Keratinocyte (primary cell): ENCODE measurements around the gene ZNF546. TPM values are rescaled to one million over a fixed set of nuclear protein-coding genes. Genes with fewer than 3 reads are reported as not detected.

Source experiments
- DNase-seq: peaks from one replicate; pipeline ENCODE4 v3.0.0-alpha.2; 2011; ENCODE audit warnings: low read depth, missing footprints, low spot score
- FAIRE-seq: peaks from 2 replicates; lab custom pipeline; 2011; peaks lifted over from hg19 to GRCh38; lab: Jason Lieb, UNC
- H2AFZ ChIP-seq: 2 replicates; pipeline ENCODE4 v1.6.0; 2012; ENCODE audit warnings: low read length, control low read depth, inconsistent platforms; ENCODE audit not compliant: control insufficient read depth
- H3K27ac ChIP-seq: 2 replicates; pipeline ENCODE4 v1.5.1; 2011; ENCODE audit warnings: low read length; ENCODE audit not compliant: control insufficient read depth, insufficient read depth
- H3K27me3 ChIP-seq: 3 replicates; pipeline ENCODE4 v1.6.0; 2011; ENCODE audit warnings: low read length; ENCODE audit not compliant: control insufficient read depth, insufficient read depth; ENCODE audit errors: extremely low read depth
- H3K36me3 ChIP-seq, 2 experiments: 2 replicates in 1 of 2; 3 replicates in 1 of 2; pipeline ENCODE4 v1.5.1; 2011; ENCODE audit warnings: low read length in 2 of 2, mild to moderate bottlenecking in 1 of 2; ENCODE audit not compliant: control insufficient read depth in 2 of 2, insufficient read depth in 2 of 2; ENCODE audit errors: extremely low read depth in 1 of 2
- H3K4me1 ChIP-seq: 3 replicates; pipeline ENCODE4 v1.5.1; 2011; ENCODE audit warnings: low read length; ENCODE audit not compliant: control insufficient read depth, insufficient read depth; ENCODE audit errors: extremely low read depth
- H3K4me2 ChIP-seq: 3 replicates; pipeline ENCODE4 v1.6.0; 2011; ENCODE audit warnings: low read depth, low read length; ENCODE audit not compliant: control insufficient read depth, insufficient read depth; ENCODE audit errors: extremely low read depth
- H3K4me3 ChIP-seq, 3 experiments: fragments of 200-600 bp in 1 of 3; sonication (generic) in 1 of 3; 2 replicates in 2 of 3; 3 replicates in 1 of 3; pipeline ENCODE4 v1.5.1; 2011 to 2016; ENCODE audit warnings: low read length in 3 of 3, mild to moderate bottlenecking in 3 of 3, control low read depth in 2 of 3, inconsistent platforms in 1 of 3, low read depth in 1 of 3, mixed read lengths in 1 of 3, mixed run types in 1 of 3, moderate library complexity in 1 of 3; ENCODE audit not compliant: control insufficient read depth in 2 of 3, insufficient read depth in 2 of 3; ENCODE audit errors: extremely low read depth in 1 of 3
- H3K79me2 ChIP-seq: 2 replicates; pipeline ENCODE4 v1.6.0; 2012; ENCODE audit warnings: low read length; ENCODE audit not compliant: control insufficient read depth, insufficient read depth
- H3K9ac ChIP-seq: 3 replicates; pipeline ENCODE4 v1.6.0; 2011; ENCODE audit warnings: low read length; ENCODE audit not compliant: control insufficient read depth, insufficient read depth; ENCODE audit errors: extremely low read depth
- H3K9me1 ChIP-seq: 3 replicates; pipeline ENCODE4 v1.6.0; 2011; ENCODE audit warnings: low read length; ENCODE audit not compliant: control insufficient read depth, insufficient read depth; ENCODE audit errors: extremely low read depth
- H3K9me3 ChIP-seq: 2 replicates; pipeline ENCODE4 v1.5.1; 2012; ENCODE audit warnings: low read depth, low read length; ENCODE audit not compliant: control insufficient read depth
- H4K20me1 ChIP-seq: 3 replicates; pipeline ENCODE4 v1.6.0; 2011; ENCODE audit warnings: low read length; ENCODE audit not compliant: control insufficient read depth, insufficient read depth; ENCODE audit errors: extremely low read depth
- CTCF ChIP-seq, 3 experiments: IDR thresholded peaks in 1 of 3; conservative IDR thresholded peaks in 1 of 3; optimal IDR thresholded peaks in 1 of 3; 2 replicates in 2 of 3; 3 replicates in 1 of 3; pipeline versions ENCODE3 to v1.5.1; 2011; ENCODE audit warnings: low read length in 3 of 3, mild to moderate bottlenecking in 3 of 3, moderate library complexity in 2 of 3, control low read depth in 1 of 3, inconsistent platforms in 1 of 3; ENCODE audit not compliant: insufficient read depth in 2 of 3; ENCODE audit errors: extremely low read depth in 1 of 3
- EZH2 ChIP-seq: IDR thresholded peaks from one replicate; pipeline ENCODE4 v1.6.1; 2012; ENCODE audit warnings: inconsistent platforms, mild to moderate bottlenecking, low read length, moderate library complexity
- dilution Hi-C: fragments of 300-500 bp; cut with MboI; formaldehyde crosslinking; loops from one replicate; pipeline ENCODE4 v1.7.0; 2020; ENCODE audit warnings: low sequenced_read_pairs; ENCODE audit not compliant: extremely low pct_ligation_motif_present
- polyA plus RNA-seq, 5 experiments: library from polyadenylated mRNA; depleted of rRNA in 3 of 5; stranded (reverse) in 3 of 5; stranded (forward) in 1 of 5; unstranded in 1 of 5; fragments of >200 nt; gene quantifications; 1 replicate in 1 of 5; 2 replicates in 3 of 5; 3 replicates in 1 of 5; pipeline versions ENCODE4 v1.2.1 to v1.2.3, GENCODE V29; 2011 to 2012; ENCODE audit warnings: missing spikeins in 2 of 5, low read depth in 1 of 5, low replicate concordance in 1 of 5

The ZNF546 gene
- polyA plus RNA-seq, 1 donor (not counting 4 experiments of a cell fraction or from before 2014, with no cell fraction given), result 0.52 TPM

GRCh38 chr19:40006273-40006691 is 9.4 kb downstream of the ZNF546 start:
- no peaks in the 10 kb centered on the region for H3K27me3 ChIP-seq
- H3K9ac ChIP-seq, result no peak overlapping the region
- no peaks in the 10 kb centered on the region for H4K20me1 ChIP-seq
- H3K9me3 ChIP-seq, result no peaks in the 10 kb centered on the region
- DNase-seq (no peak), FAIRE-seq (no peak)
- TF ChIP-seq EZH2 (no peak), CTCF (optimal IDR thresholded peaks at IDR 0.05 in 1 of 3, IDR thresholded peaks at IDR 0.05 in 1 of 3, conservative IDR thresholded peaks at IDR 0.05 in 1 of 3; ENCODE audit: extremely low read depth in 1 of 3, insufficient read depth in 2 of 3, low read length in 3 of 3) (no peak)
- H3K9me1 ChIP-seq, result no peaks in the 10 kb centered on the region
- no peak overlapping the region for H3K27ac ChIP-seq
- no peaks in the 10 kb centered on the region for H3K4me1 ChIP-seq
- no peak overlapping the region for H2AFZ ChIP-seq
- H3K36me3 ChIP-seq, result peaks cover 0 to 3% of the 10 kb centered on the region in 2 experiments
- dilution Hi-C loops, result no loop called here
- H3K4me2 ChIP-seq, result no peak overlapping the region
- H3K4me3 ChIP-seq, result no peak overlapping the region
- H3K79me2 ChIP-seq, result no peaks in the 10 kb centered on the region

GRCh38 chr19:40009674-40010073 is 12.8 kb downstream of the ZNF546 start:
- dilution Hi-C loops, result no loop called here
- Histone ChIP-seq H3K4me2 (no peak overlapping the region), H2AFZ (no peak overlapping the region), H3K79me2 (no peaks in the 10 kb centered on the region), H3K4me3 (no peak overlapping the region), H3K36me3 (peaks cover 0 to 3% of the 10 kb centered on the region in 2 experiments), H3K9me3 (peaks cover 7% of the 10 kb centered on the region), H3K27ac (no peak overlapping the region), H3K27me3 (no peaks in the 10 kb centered on the region), H3K9me1 (no peaks in the 10 kb centered on the region), H4K20me1 (no peaks in the 10 kb centered on the region), H3K4me1 (no peaks in the 10 kb centered on the region), H3K9ac (no peak overlapping the region)
- TF ChIP-seq EZH2, result no peak
- DNase-seq, result no peak
- no peak for FAIRE-seq

- no peak for FAIRE-seq
- DNase-seq, result no peak
- Histone ChIP-seq H3K9me3 (peaks cover 17% of the 10 kb centered on the region), H3K9me1 (no peaks in the 10 kb centered on the region), H3K36me3 (no peaks in the 10 kb centered on the region), H3K9ac (no peak overlapping the region), H3K4me3 (no peak overlapping the region), H3K27me3 (no peaks in the 10 kb centered on the region), H4K20me1 (no peaks in the 10 kb centered on the region), H3K27ac (no peak overlapping the region), H3K4me1 (no peaks in the 10 kb centered on the region), H3K4me2 (no peak overlapping the region), H3K79me2 (no peaks in the 10 kb centered on the region), H2AFZ (no peak overlapping the region)
- dilution Hi-C loops, result no loop called here
- TF ChIP-seq EZH2, result no peak
- TF ChIP-seq CTCF (optimal IDR thresholded peaks at IDR 0.05 in 1 of 3, IDR thresholded peaks at IDR 0.05 in 1 of 3, conservative IDR thresholded peaks at IDR 0.05 in 1 of 3; ENCODE audit: extremely low read depth in 1 of 3, insufficient read depth in 2 of 3, low read length in 3 of 3), result no peak
These were observed 17.1 kb downstream of the ZNF546 start for GRCh38 chr19:40013991-40014390.
